ENCODE results near the gene CAPRIN2. TPM values are rescaled to one million over a fixed set of nuclear protein-coding genes. Genes with fewer than 3 reads are reported as not detected.

Gene CAPRIN2
- total RNA-seq, 1 experiment from 2014 or later, result 123 TPM

DNA sequence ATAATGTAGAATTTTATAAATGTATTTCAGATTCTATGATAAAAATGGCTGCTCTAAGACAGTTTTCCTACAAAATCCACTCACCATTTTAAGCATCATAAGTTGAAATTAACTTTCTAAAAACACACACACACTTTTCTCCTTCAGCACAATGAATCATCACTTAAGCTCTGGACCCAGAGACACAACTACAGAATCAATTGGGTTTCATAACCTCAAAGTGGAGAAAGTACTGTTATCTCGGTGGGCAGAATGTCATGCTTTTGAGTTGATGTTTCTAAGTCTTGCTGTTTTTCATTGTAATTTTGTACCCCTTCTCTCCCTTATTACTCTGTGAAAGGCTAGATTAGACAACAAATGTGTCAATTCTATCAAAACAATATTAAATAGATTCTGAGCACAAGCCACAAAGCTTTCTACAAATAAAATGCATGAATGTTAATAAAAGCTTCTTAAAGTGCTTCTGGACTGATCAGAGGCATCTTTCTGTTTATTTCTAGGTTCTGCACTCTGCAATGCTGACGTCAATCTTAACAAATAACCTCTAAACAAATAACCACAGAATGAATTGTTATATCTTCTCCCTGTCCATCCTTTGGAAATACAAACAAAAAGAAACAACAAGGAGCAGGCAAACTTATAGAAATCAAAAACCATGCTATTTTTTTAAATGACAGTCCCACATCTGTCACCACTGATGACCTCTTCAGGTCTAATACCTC lies 67.3 kb downstream of the CAPRIN2 start:
- no peak overlapping the region for H3K23ac ChIP-seq (ENCODE audit: insufficient read length, low read depth, low read length)
- H4K5ac ChIP-seq (ENCODE audit: insufficient read length, low read depth, low read length), result no peak overlapping the region
- H3K79me2 ChIP-seq (ENCODE audit: insufficient read depth, low read length), result no peaks in the 10 kb centered on the region
- H3K4ac ChIP-seq (ENCODE audit: low read depth, low read length), result no peak overlapping the region
- H4K20me1 ChIP-seq (ENCODE audit: control insufficient read depth, insufficient read depth, insufficient read length), result no peaks in the 10 kb centered on the region
- no peak overlapping the region for H4K91ac ChIP-seq (ENCODE audit: insufficient read length, low read depth, low read length)
- H3K18ac ChIP-seq (ENCODE audit: insufficient read length, low read depth, low read length), result no peak overlapping the region
- Mint-ChIP-seq H3K9me3 (no peaks in the 10 kb centered on the region), H3K27me3 (ENCODE audit: low read depth) (no peaks in the 10 kb centered on the region), H3K36me3 (ENCODE audit: insufficient read depth in 1 of 3, low read depth in 3 of 3) (peaks cover 0 to 5% (median 0%) of the 10 kb centered on the region in 3 experiments; a peak in 1 of 7 replicates), H3K27ac (0 out of 7 replicates have a peak overlapping the region, but pooled peaks of 1 of the 3 experiments have one; percentile 11), H3K4me1 (peaks cover 4 to 6% of the 10 kb centered on the region in 2 experiments; a peak in 2 of 4 replicates), H3K4me3 (no peak overlapping the region)
- TF ChIP-seq, protein P1, sequence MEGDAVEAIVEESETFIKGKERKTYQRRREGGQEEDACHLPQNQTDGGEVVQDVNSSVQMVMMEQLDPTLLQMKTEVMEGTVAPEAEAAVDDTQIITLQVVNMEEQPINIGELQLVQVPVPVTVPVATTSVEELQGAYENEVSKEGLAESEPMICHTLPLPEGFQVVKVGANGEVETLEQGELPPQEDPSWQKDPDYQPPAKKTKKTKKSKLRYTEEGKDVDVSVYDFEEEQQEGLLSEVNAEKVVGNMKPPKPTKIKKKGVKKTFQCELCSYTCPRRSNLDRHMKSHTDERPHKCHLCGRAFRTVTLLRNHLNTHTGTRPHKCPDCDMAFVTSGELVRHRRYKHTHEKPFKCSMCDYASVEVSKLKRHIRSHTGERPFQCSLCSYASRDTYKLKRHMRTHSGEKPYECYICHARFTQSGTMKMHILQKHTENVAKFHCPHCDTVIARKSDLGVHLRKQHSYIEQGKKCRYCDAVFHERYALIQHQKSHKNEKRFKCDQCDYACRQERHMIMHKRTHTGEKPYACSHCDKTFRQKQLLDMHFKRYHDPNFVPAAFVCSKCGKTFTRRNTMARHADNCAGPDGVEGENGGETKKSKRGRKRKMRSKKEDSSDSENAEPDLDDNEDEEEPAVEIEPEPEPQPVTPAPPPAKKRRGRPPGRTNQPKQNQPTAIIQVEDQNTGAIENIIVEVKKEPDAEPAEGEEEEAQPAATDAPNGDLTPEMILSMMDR (conservative IDR thresholded peaks at IDR 0.05), result no peak
- no peak overlapping the region for H2BK120ac ChIP-seq (ENCODE audit: low read depth, low read length, poor library complexity, severe bottlenecking)
- H2AK5ac ChIP-seq (ENCODE audit: insufficient read length, low read length), result no peak overlapping the region
- no peaks in the 10 kb centered on the region for H3K27me3 ChIP-seq (ENCODE audit: insufficient read depth, low read length)
- no peak overlapping the region for H2AFZ ChIP-seq (ENCODE audit: low read length)
- no peaks in the 10 kb centered on the region for H3K23me2 ChIP-seq (ENCODE audit: insufficient read length, low read depth, low read length, poor library complexity, severe bottlenecking)
- H3K4me1 ChIP-seq (ENCODE audit: insufficient read depth, low read length), result no peaks in the 10 kb centered on the region
- H3K9me3 ChIP-seq (ENCODE audit: control insufficient read depth, low read depth, low read length), result no peaks in the 10 kb centered on the region
- no peak overlapping the region for H3K4me2 ChIP-seq (ENCODE audit: insufficient read depth, insufficient read length, low read length)
- no peak overlapping the region for H2BK20ac ChIP-seq (ENCODE audit: low read depth, low read length, poor library complexity, severe bottlenecking)
- H3K27ac ChIP-seq (ENCODE audit: insufficient read length, low read depth, low read length), result no peak overlapping the region
- H2BK12ac ChIP-seq (ENCODE audit: insufficient read length, low read depth, low read length), result no peak overlapping the region
- no peak overlapping the region for H3K14ac ChIP-seq (ENCODE audit: insufficient read depth, low read length)
- no peak overlapping the region for H2BK5ac ChIP-seq (ENCODE audit: insufficient read length, low read length)
- no peak overlapping the region for H2BK15ac ChIP-seq (ENCODE audit: low read depth, low read length)
- H3K9ac ChIP-seq (ENCODE audit: extremely low read depth, insufficient read length, low read length), result no peak overlapping the region
- no peak overlapping the region for H3T11ph ChIP-seq (ENCODE audit: low read length)
- no CpG with 5 or more reads among the region's 2 CpGs for WGBS (ENCODE audit: extremely low coverage, insufficient read length, low lambda C conversion rate)
- no peaks in the 10 kb centered on the region for H3K79me1 ChIP-seq (ENCODE audit: insufficient read depth, low read depth, low read length, poor library complexity, severe bottlenecking)
- H3K56ac ChIP-seq (ENCODE audit: insufficient read length, low read depth, low read length), result no peak overlapping the region
- H4K8ac ChIP-seq (replicated peaks; ENCODE audit: insufficient read length, low read depth, low read length), result no peak overlapping the region
- no peak for DNase-seq

Measured in H9 (cell line).